ENCODE results near the gene CD22.

DNA sequence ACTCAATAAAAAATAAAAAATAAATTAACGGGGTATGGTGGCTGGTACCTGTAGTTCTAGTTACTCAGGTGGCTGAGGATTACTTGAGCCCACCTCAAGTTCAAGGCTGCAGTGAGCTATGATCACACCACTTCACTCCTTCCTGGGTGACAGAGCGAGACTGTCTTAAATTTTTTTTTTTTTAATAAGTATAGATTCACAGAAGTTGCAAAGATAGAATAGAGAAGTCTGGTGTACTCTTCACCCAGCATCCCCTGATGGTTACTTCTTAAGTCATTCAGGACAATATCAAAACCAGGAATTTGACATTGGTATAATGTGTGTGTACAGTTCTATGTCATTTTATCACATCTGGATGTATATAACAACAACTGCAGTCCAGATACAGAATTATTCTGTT, 7.7 kb upstream of the CD22 start:
- no peak for TF ChIP-seq CTCF (IDR thresholded peaks at IDR 0.05)
- TF ChIP-seq POLR2A (IDR thresholded peaks at IDR 0.05): no peak
